Measurements from ENCODE around the gene PCYT2.
A peak's percentile ranks its signal among the peaks of the same experiment; 100 is the strongest.

PCYT2 gene

DNA sequence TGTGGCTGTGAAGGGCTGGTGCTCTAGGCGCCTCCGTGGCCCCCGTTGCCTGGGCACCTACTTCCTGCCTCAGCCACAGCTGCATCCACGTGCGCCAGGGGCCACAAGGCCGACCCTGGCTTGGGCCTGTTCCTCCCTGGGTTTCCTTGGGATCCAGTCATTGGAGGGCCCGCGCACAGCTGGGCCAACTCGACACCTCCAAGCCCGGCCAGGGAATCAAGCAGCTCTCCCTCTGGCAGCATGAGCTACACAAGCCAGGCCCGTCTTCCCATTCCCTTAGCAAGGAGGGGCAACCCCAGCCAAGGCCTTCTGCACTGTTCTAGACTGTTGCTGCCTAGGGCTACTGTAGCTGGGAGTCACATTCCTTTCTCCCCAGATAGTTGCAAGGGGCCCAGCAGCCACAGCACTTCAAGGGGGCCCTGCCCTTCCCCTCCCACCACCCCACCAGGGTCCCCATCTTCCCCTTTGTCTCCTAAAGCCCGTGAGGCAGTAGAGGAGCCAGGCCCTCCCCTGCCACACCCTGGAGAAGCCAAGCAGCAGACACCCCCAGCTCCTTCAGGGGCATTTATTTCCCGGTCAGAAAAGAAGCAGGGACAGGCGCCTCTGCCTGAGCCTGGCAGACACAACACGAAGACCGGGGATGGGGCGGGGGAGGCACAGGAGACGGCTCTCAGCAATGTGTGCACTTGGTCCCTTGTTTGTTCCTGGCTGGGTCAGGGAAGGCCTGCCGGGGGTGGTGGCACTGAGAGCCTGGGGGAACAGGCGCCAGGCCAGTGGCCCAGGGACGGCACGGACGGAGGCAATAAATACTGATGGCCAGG lies 43.8 kb downstream of the PCYT2 start:
- DNase-seq = no peak
- in situ Hi-C loops (cut with HindIII; ENCODE audit: low pct_ligation_motif_present, low pct_unique_long_range_greater_than_20kb, low sequenced_read_pairs) = no loop called here

DNA sequence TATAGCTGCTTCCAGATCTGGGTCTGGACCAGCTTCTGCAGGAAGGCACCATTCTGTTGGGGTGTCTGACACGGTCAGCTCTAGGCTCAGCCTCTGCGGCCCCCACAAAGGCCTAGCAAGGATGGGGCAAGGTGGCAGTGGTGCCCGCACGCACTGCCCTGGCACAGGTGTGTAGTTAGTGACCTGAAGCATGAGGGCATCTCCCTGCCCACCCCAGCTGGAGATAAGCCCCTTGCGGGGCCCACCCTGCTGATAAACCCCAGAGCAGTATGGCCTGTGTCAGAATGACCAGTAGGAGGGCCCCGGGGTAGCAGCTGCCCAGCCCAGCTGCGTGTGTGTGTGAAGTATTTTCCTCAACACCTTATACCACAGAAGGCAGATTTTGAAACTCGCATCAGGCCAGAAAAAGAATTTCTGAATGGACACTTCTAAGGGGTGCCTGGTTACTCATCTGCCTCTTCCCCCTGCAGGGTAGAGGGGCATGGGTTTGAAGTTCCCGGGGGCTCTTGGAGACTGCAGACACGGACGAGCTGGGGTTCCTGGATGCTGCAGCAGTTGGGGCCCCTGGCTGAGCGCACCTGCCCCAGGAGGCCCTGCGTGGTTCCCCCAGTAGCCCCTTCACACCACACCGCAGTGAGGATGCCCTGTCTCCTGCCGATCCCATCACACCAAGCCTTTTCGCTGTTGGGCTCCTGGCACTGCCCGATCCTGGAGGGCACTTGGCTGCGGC lies 44.6 kb downstream of the PCYT2 start:
- no peak for DNase-seq
- in situ Hi-C loops (cut with HindIII; ENCODE audit: low pct_ligation_motif_present, low pct_unique_long_range_greater_than_20kb, low sequenced_read_pairs) = no loop called here

DNA sequence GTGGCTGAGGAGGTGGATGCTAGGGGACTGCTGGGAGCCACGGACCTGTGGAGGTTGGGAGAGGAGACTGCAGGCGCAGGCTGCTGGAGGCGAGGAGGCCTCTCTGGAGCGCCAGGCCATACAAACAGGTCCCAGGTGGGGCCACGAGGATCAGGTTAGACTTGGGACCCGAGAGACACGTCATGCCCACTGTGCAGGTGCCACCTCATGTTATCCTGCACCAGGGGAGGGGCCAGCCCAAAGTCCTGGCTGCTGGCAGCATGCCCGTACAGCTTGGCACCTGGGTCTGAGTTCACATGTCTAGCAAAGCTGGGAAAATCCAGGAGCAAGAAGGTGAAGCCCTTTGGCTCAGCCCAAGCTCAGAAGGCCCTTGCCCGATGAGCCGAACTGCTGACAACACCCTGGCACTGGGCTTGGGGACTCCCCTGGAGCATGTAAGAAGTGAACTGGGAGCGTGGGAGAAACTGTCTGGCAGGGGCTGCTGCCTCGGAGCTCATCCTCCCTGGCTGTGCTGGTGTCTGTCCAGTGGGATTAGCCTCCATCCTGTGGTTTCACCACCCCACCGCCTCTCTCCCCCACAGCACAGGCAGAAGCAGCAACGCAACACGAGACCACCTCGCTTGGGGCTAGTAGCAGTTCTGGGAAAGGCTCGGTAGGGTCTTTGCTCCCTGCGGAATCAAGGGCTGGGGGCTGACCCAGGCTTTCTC lies 45.3 kb downstream of the PCYT2 start:
- in situ Hi-C loops (cut with HindIII; ENCODE audit: low pct_ligation_motif_present, low pct_unique_long_range_greater_than_20kb, low sequenced_read_pairs) = no loop called here
- no peak for DNase-seq

DNA sequence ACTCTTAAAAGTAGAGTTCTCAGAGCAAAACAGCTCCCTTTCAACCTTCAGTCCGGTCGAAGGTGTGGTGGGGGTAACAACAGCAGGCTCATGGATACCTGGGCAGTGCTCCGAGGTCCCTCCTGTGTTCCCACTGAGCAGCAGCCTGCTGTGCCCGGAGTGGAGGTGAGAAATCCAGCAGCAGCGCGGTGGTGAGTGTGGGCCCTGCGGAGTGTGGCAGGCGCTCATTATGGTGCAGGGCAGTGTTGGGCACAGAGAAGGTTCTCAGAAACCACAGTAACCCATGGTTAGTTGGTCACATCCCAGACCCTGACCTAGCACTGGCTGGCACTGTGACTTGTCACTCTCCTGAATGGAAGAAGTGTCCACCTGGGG lies 45.9 kb downstream of the PCYT2 start:
- in situ Hi-C loops (cut with HindIII; ENCODE audit: low pct_ligation_motif_present, low pct_unique_long_range_greater_than_20kb, low sequenced_read_pairs) = no loop called here
- DNase-seq = no peak

DNA sequence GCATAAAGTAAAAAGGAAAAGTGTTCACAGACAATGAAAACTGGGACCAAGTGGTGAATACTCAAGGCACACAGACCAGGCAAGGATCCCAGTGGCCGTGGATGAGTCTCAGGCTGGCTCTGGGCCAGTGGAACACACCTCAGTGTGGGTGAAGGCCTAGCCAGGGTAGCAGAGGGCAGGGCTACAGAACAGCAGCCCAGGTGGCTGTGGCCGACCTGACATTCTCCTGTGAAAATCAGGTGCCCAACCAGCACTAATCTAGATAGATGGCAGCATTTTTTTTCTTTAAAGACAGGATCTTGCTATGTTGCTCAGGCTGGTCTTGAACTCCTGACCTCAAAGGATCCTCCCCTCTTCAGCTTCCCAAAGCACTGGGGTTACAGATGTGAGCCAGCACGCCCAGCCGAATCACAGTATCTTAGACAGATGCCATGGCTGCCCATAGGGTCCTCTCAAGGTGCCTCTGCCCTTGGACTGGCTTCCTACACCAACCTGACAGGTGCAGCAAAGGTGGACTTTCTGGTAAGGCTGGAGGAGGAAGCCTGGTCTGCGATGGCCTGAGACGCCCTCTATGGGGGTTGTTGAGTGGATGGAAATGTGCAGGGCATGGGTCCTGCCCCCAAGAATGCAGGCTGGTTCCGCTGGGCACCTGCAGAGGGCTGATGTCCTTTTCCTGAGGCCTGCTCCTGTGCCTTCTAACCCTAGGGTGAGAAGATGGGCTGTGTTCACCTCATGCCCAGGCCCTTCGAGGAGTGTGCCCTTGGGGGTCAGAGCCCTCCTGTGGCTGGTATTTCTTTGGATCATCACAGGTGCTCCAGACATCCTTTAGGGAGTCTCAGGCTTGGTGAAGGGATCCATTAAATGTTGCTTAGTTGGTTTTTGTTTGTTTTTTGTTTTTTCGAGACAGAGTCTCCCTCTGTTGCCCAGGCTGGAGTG lies 47.1 kb downstream of the PCYT2 start:
- in situ Hi-C loops (cut with HindIII; ENCODE audit: low pct_ligation_motif_present, low pct_unique_long_range_greater_than_20kb, low sequenced_read_pairs) = no loop called here
- no peak for DNase-seq

DNA sequence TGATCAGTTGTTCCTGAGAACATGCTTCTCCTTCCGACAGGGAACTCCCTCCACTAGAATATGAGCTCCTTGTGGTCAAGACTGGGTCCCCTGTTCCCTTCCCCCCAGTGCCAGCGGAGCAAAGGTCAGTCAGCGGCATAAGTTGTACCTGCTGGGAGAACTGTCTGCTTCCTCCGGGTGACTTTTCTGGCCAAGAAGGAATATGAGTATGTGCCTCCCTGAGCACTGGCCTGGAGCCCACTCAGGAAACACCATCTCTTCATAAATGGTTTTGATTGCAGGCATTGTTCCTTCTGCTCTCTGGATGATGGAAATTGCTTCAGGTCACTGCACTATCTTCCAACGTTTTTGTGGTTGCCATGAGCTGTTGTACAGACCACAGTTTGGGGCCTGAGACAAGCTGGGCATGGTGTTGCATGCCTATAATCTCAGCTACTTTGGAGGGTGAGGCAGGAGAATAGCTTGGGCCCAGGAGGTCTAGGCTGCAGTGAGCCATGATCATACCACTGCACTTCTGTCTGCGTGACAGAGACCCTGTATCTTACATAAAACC lies 48.0 kb downstream of the PCYT2 start:
- in situ Hi-C loops (cut with HindIII; ENCODE audit: low pct_ligation_motif_present, low pct_unique_long_range_greater_than_20kb, low sequenced_read_pairs) = no loop called here
- DNase-seq = no peak

DNA sequence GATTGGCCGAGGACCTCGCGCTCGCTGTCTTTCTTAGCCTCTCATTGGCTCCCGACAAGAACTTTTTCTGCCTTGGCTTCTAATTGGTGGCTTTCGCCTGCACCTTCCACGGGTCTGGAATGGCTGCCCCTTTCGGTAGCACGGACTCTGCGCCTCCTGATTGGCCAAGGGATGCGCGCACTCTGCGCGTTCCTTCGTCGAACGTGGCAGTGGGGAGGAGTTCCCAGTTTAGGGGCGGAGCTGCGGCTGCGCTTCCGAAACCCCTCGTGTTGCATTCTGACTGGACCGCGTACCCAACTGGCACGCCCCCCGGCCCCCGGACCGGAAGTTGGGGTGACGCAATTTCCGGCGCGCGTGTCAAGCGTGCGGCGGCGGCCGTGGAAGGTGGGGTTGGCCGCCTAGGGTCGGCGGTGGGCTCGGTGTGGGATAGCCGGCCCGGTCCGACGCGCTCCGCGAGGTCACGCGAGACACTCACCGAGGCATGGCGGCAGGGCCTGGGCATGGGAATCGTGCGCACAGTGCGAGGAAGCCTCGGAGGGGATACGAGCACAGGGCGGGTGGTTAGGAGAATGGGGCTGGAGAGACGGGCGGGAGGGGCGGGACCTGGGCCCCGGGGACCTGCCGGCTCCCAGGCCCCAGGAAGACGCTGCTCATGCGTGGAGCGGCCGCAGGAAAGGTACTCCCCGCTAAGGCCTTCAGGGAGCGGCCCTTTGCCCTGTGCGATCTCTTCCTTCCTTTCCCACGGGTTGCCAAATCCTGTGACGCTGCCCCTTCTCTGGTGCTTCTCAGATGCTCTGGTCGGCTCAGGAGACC lies 50.2 kb downstream of the PCYT2 start:
- in situ Hi-C loops (cut with HindIII; ENCODE audit: low pct_ligation_motif_present, low pct_unique_long_range_greater_than_20kb, low sequenced_read_pairs) = no loop called here
- DNase-seq = peak; percentile 100

DNA sequence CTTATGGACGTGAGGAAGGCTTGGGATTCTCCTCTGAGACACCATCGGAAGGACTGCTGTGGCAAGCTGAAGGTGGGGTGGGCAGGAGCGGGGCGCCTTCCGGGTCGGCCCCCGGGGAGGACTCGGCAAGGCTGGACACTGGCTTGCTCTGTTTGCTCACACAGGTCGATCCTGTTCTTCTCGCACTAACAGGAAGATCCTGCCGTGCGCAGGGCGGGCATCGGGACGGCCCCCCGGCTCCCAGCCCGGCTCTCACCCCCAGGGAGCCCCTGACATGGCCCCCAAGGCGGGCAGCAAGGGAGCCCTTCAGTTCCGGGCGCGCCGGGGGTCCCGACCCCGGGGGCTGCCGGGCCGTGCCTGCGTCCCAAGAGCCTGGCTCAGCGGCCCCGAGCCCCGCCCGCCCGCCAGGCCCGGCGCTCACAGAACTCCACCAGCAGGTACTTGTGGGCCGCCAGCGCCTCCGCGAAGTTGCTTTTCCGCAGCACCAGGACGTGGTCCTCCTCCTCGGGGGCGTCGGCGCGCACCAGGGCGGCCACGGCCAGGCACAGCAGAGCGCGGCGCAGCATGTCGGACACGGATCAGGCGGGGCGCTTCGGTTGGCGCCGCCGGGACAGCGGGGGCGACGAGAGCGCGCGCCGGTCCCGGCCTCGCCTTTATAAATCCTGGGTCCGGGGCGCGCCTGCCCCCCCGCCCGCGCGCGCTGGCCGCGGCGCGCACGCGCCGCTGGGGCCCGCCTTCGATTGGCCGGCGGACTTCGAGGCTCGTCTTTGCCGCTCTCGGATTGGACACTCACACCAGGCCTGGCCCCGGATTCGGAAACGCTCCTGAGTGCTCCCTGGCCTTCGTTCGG lies 51.1 kb downstream of the PCYT2 start, which contains the start of gene P4HB:
TSS of gene P4HB (minus strand) at position 630 of the 850 bp plus-strand sequence. CDS start at position 566, 64 bp downstream.
- peak; percentile 22 for DNase-seq

DNA sequence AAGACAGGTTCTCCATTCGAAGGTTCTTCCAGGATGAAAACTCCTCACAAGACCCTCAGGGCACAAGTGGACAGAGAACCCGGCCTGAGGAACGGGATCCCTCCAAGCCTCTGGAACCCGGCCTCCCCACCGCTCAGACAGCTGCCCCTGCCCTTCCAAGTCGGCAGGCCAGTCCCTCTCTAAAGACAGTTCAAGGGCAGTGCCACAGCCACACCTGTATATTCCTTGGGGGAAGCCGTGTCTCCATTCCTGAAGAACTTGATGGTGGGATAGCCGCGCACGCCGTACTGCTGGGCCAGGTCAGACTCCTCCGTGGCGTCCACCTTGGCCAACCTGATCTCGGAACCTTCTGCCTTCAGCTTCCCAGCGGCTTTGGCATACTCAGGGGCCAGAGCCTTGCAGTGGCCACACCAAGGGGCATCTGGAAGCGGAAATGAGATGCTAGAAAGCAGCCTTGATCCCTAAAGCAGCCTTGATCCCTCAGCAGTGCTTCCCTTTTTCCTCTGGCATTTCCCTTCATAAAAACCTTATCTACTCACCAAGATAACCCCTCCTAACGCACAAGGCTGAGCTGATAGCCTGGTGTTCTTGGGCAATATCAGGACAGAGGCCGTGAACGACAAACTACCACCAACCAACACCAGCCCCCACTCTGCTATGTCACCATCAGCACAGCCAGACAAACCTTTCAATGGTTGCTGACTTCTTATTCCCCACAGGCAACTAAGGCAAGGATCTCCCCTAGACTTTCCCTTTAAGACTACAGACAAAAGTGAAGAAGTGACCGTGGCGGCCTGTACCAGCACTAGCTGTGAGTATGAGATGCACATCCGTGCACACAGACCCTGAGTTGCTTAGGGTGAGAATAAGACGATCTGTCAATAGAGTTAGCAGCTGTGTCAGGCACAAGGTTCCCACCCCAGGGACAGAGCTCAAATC lies 52.0 kb downstream of the PCYT2 start:
- peak; percentile 23 for DNase-seq
- in situ Hi-C loops (cut with HindIII; ENCODE audit: low pct_ligation_motif_present, low pct_unique_long_range_greater_than_20kb, low sequenced_read_pairs) = no loop called here

More for the DNA sequence above, 51.1 kb downstream of the PCYT2 start, which contains the start of gene P4HB:
- in situ Hi-C loops (cut with HindIII; ENCODE audit: low pct_ligation_motif_present, low pct_unique_long_range_greater_than_20kb, low sequenced_read_pairs) = no loop called here

DNA sequence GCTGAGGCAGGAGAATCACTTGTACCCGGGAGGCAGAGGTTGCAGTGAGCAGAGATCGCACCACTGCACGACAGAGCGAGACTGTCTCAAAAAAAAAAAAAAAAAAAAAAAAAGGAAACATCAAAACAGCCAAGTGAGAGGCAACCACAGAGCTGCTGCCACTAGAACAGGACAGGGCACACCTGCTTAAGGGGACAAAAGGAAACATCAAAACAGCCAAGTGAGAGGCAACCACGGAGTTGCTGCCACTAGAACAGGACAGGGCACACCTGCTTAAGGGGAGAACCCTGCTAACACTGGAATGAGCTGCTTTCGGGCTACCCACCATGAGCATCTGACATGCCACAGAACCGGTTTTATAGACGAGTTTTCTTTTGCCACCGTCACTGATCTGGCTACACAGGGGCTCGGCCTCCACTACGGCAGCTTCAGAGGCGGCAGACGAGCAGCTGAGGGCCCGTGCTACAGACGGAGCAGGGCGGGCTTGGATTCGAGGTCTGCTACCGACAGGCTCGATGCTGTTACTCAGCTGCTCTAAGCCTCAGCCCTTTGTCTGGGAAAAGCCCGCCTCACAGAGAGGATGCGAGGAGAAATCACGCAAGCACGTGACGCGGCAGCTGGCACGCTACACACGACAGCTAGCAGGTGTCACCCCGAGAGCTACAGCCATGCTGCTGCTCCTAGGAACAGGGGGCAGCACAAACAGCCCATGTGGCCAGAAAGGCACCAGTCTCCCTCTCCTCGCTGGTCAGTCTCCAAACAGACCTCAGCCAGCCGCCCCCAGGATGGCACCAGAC lies 52.8 kb downstream of the PCYT2 start:
- in situ Hi-C loops (cut with HindIII; ENCODE audit: low pct_ligation_motif_present, low pct_unique_long_range_greater_than_20kb, low sequenced_read_pairs) = no loop called here
- DNase-seq = no peak

DNA sequence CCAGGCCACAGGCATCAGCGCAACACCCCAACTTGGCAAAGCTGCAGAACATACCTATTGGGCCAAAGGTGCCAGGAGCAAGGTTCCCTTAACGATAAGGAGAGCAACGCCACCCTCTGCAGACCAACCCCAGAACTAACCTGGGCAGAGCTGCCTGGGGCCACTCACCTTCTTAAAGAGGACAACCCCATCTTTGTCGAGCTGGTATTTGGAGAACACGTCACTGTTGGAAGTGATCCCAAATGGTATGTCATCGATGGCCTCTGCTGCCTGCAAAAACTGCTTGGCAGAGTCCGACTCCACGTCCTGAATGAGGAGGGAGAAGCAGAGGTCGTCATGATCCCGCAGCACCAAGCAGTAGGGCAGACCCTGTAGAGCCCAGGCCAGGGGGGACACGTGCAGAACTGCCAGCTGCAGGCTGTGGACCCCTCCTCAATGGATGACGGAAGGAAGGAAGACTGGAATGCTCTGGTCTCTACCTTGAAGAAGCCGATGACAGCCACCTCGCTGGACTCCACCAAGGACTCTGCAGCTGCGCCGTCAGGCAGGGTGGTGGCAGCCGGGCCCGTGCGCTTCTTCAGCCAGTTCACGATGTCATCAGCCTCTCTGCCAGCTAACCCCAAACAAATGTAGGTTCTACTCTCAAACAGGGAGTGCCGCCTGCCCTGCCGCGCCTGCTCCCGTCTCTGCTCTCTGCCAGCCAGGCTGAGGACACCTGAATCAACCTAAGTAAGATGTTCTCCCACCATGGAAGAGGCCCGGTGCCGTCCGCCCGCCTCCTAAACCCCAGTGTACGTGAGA lies 56.0 kb downstream of the PCYT2 start:
- in situ Hi-C loops (cut with HindIII; ENCODE audit: low pct_ligation_motif_present, low pct_unique_long_range_greater_than_20kb, low sequenced_read_pairs) = no loop called here
- peak; percentile 21 for DNase-seq

DNA sequence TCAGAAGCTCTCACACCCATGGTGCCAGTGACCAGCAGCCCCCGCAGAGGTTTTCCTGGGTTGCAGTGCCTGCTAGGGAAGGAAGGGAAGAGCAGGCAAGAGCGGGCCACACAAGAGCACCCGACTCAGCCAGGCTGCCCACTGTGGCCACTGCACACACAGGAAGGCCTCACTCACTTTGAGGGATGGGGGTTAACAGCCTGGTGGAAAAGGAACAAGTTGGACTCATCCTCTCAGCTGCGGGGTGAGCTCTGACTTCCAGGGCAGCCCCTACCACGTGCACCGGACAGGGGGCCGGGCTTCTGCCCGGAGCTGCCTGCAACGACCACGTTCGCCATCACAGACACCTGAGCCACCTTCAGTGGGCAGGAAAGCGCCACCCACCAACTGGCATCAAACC lies 59.0 kb downstream of the PCYT2 start:
- DNase-seq = no peak
- in situ Hi-C loops (cut with HindIII; ENCODE audit: low pct_ligation_motif_present, low pct_unique_long_range_greater_than_20kb, low sequenced_read_pairs) = no loop called here

DNA sequence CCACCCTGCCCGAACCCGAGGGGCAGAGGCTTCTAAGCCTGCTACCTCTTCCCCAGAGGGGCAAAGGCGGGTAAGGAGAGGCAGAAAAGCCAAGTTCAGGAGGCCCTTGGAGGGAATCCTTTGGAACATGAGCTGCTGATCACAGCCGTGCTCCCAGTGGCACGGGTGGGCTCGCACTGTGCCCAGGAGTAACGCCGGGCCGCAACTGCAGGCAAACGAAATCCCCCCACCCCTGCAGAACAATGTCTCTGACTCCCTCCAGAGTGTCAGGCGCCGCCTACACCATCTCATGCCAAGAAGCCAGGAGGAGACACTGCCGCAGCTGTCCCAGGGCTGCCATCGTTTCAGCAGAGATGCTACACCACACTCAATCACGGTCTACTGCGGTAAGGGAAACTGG lies 59.8 kb downstream of the PCYT2 start:
- in situ Hi-C loops (cut with HindIII; ENCODE audit: low pct_ligation_motif_present, low pct_unique_long_range_greater_than_20kb, low sequenced_read_pairs) = no loop called here
- no peak for DNase-seq
